ENCODE results near the gene MACROD2.
A peak's percentile ranks its signal among the peaks of the same experiment; 100 is the strongest.

The MACROD2 gene

GRCh38 chr20:15986690-15987089 lies 1991.4 kb downstream of the MACROD2 start:
- no peak overlapping the region for H3K4me3 ChIP-seq (ENCODE audit: low read depth, low read length)
- TF ChIP-seq CTCF (conservative IDR thresholded peaks at IDR 0.05; ENCODE audit: low read depth, low read length): no peak
- no peak for DNase-seq (ENCODE audit: low read depth)

GRCh38 chr20:15991279-15991678 lies 1996.0 kb downstream of the MACROD2 start:
- DNase-seq (ENCODE audit: low read depth): no peak
- H3K4me3 ChIP-seq (ENCODE audit: low read depth, low read length): no peak overlapping the region
- TF ChIP-seq CTCF (conservative IDR thresholded peaks at IDR 0.05; ENCODE audit: low read depth, low read length): no peak

- DNase-seq (ENCODE audit: low read depth): peak; percentile 33
- TF ChIP-seq CTCF (conservative IDR thresholded peaks at IDR 0.05; ENCODE audit: low read depth, low read length): no peak
- no peak overlapping the region for H3K4me3 ChIP-seq (ENCODE audit: low read depth, low read length)
Observed at GRCh38 chr20:15992564-15992963, 1997.2 kb downstream of the MACROD2 start.

GRCh38 chr20:16000112-16000511 lies 2004.8 kb downstream of the MACROD2 start:
- TF ChIP-seq CTCF (conservative IDR thresholded peaks at IDR 0.05; ENCODE audit: low read depth, low read length): no peak
- DNase-seq (ENCODE audit: low read depth): no peak
- no peak overlapping the region for H3K4me3 ChIP-seq (ENCODE audit: low read depth, low read length)

GRCh38 chr20:16001286-16001685 lies 2006.0 kb downstream of the MACROD2 start:
- TF ChIP-seq CTCF (conservative IDR thresholded peaks at IDR 0.05; ENCODE audit: low read depth, low read length): no peak
- no peak overlapping the region for H3K4me3 ChIP-seq (ENCODE audit: low read depth, low read length)
- no peak for DNase-seq (ENCODE audit: low read depth)

GRCh38 chr20:16003310-16003709 lies 2008.0 kb downstream of the MACROD2 start:
- TF ChIP-seq CTCF (conservative IDR thresholded peaks at IDR 0.05; ENCODE audit: low read depth, low read length): no peak
- DNase-seq (ENCODE audit: low read depth): no peak
- H3K4me3 ChIP-seq (ENCODE audit: low read depth, low read length): no peak overlapping the region

- no peak for TF ChIP-seq CTCF (conservative IDR thresholded peaks at IDR 0.05; ENCODE audit: low read depth, low read length)
- no peak overlapping the region for H3K4me3 ChIP-seq (ENCODE audit: low read depth, low read length)
- DNase-seq (ENCODE audit: low read depth): no peak
Observed at GRCh38 chr20:16004108-16004854, 2009.0 kb downstream of the MACROD2 start.
